GM12872 (cell line): ENCODE data around the gene COX8A.

Experiments used
- CTCF ChIP-seq: IDR thresholded peaks from 3 replicates; pipeline ENCODE4 v1.5.1; 2011; ENCODE audit warnings: low read depth, mild to moderate bottlenecking, low read length, moderate library complexity; ENCODE audit not compliant: insufficient read depth

The COX8A gene

GRCh38 chr11:64021757-64022093, 47.3 kb downstream of the COX8A start:
- no peak for TF ChIP-seq CTCF

- no peak for TF ChIP-seq CTCF
Observed at GRCh38 chr11:64022125-64022784, 47.8 kb downstream of the COX8A start.

GRCh38 chr11:64023712-64024710, 49.6 kb downstream of the COX8A start:
- no peak for TF ChIP-seq CTCF

GRCh38 chr11:64025205-64025604, 50.8 kb downstream of the COX8A start:
- no peak for TF ChIP-seq CTCF
